Prostate gland (tissue), 2 donors: Measurements from ENCODE around the gene TNFSF4. TPM values are rescaled to one million over a fixed set of nuclear protein-coding genes. Genes with fewer than 3 reads are reported as not detected.
"Not testable (repeated sequence)": the region's sequence is repeated elsewhere in the genome, so short reads cannot be mapped to it uniquely, and the experiment has no call there.

ENCODE experiments used
- DNase-seq: peaks from one replicate; pipeline ENCODE4 v3.0.0-alpha.2; 2019; ENCODE audit warnings: low spot score
- H3K27ac ChIP-seq, 2 donors: fragments of 200-600 bp; sonication (generic); 2 replicates each; pipeline ENCODE4 v1.5.1; 2017 to 2019
- H3K27me3 ChIP-seq: fragments of 200-600 bp; sonication (generic); replicated peaks from 2 replicates; pipeline ENCODE4 v1.5.1; 2019; ENCODE audit not compliant: insufficient read depth
- H3K36me3 ChIP-seq, 2 donors: fragments of 200-600 bp; sonication (generic); 1 replicate in 1 of 2; 2 replicates in 1 of 2; pipeline versions ENCODE4 v1.5.1 to v1.8.1; 2017 to 2019
- H3K4me1 ChIP-seq: fragments of 200-600 bp; sonication (generic); replicated peaks from 2 replicates; pipeline ENCODE4 v1.5.1; 2019
- H3K4me3 ChIP-seq, 2 donors: fragments of 200-600 bp; sonication (generic); 2 replicates each; pipeline ENCODE4 v1.5.1; 2017 to 2019
- H3K9me3 ChIP-seq: fragments of 200-600 bp; sonication (generic); 2 replicates; pipeline ENCODE4 v1.5.1; 2017
- POLR2A ChIP-seq: fragments of 450-650 bp; IDR thresholded peaks from one replicate; pipeline ENCODE4 v1.6.1; 2016; ENCODE audit warnings: antibody characterized with exemption, mild to moderate bottlenecking
- POLR2AphosphoS5 ChIP-seq: sonication (generic); formaldehyde crosslinking; IDR thresholded peaks from one replicate; pipeline ENCODE4 v1.6.1; 2017; ENCODE audit warnings: antibody characterized with exemption
- WGBS: methylation state at CpG from one replicate; pipeline ENCODE4 v1.1.5; 2018; 5-methylcytosine and 5-hydroxymethylcytosine counted together
- intact Hi-C: fragments of 100-400 bp; cut with DNase I; formaldehyde crosslinking; loops from one replicate; pipeline ENCODE4 v1.14.2; 2022
- total RNA-seq, 2 donors: library from RNA; depleted of rRNA; stranded (reverse); fragments of >200 nt; gene quantifications; one replicate each; pipeline ENCODE4 v1.1.0, GENCODE V29; 2016
- TF ChIP-seq, protein P1 (sequence below), 4 experiments: fragments of 200-600 bp in 2 of 4; fragments of 450-650 bp in 2 of 4; sonication (generic) in 2 of 4; IDR thresholded peaks; 1 replicate in 3 of 4; 2 replicates in 1 of 4; pipeline ENCODE4 v1.5.1; 2016 to 2019; ENCODE audit warnings: antibody characterized with exemption in 4 of 4, mild to moderate bottlenecking in 2 of 4, moderate library complexity in 2 of 4

TNFSF4 gene
- total RNA-seq, 2 donors from 2014 or later, result 1.6 to 14.7 TPM

DNA sequence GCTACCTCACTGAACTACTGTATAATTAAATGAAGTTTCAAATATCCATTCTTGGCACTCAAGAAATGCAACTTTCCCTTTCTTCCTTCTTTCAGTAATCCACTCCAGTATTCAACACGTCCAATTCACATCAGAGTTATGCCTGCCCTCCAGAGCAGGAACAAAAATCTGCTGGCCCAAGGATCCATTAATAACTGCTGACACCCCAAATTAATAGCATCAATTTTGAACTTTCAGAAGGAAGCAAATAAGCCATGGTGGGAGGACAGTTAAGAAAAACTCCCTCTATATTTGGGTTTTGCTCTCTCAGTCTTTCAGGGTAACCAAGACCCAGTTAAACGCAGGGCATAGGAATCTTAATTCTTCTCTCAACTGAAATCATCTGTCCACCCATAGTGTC, 31.9 kb upstream of the TNFSF4 start:
- Histone ChIP-seq H3K36me3 (no peaks in the 10 kb centered on the region), H3K9me3 (no peaks in the 10 kb centered on the region), H3K4me1 (no peaks in the 10 kb centered on the region), H3K27me3 (no peaks in the 10 kb centered on the region), H3K27ac (no peak overlapping the region), H3K4me3 (no peak overlapping the region)
- no peak for DNase-seq
- intact Hi-C loops, result no loop called here
- TF ChIP-seq POLR2AphosphoS5, result no peak
- TF ChIP-seq POLR2A, result no peak
- TF ChIP-seq, protein P1, sequence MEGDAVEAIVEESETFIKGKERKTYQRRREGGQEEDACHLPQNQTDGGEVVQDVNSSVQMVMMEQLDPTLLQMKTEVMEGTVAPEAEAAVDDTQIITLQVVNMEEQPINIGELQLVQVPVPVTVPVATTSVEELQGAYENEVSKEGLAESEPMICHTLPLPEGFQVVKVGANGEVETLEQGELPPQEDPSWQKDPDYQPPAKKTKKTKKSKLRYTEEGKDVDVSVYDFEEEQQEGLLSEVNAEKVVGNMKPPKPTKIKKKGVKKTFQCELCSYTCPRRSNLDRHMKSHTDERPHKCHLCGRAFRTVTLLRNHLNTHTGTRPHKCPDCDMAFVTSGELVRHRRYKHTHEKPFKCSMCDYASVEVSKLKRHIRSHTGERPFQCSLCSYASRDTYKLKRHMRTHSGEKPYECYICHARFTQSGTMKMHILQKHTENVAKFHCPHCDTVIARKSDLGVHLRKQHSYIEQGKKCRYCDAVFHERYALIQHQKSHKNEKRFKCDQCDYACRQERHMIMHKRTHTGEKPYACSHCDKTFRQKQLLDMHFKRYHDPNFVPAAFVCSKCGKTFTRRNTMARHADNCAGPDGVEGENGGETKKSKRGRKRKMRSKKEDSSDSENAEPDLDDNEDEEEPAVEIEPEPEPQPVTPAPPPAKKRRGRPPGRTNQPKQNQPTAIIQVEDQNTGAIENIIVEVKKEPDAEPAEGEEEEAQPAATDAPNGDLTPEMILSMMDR (IDR thresholded peaks at IDR 0.05), result no peak
- 85% methylated on average over 2 of the region's 2 CpGs for WGBS

DNA sequence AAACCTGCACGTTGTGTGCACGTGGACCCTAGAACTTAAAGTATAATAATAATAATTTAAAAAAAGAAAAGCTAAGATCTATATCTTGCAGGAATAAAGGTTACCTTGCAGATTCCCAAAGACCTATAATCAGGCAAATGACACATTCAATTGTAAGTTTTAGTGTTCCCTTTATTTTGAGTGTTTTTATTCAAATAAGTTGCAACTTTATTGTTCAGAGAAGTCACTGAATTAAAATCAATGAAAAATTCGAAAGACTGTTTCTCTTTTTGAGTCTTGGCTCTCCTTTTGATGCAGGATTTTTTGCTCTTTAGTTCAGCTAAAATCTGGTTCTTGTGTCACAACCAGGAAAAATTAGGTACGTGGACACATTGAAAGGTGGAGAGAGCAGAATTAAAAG, 27.8 kb upstream of the TNFSF4 start:
- WGBS, result 95% methylated on average over 4 of the region's 4 CpGs
- no peak for DNase-seq
- no peak overlapping the region for H3K27ac ChIP-seq
- no peaks in the 10 kb centered on the region for H3K4me1 ChIP-seq
- intact Hi-C loops, result no loop called here
- H3K36me3 ChIP-seq, result no peaks in the 10 kb centered on the region
- H3K27me3 ChIP-seq, result no peaks in the 10 kb centered on the region
- H3K4me3 ChIP-seq, result no peak overlapping the region
- no peaks in the 10 kb centered on the region for H3K9me3 ChIP-seq
- TF ChIP-seq POLR2A (no peak), POLR2AphosphoS5 (no peak)
- TF ChIP-seq, protein P1 (IDR thresholded peaks at IDR 0.05), result no peak

DNA sequence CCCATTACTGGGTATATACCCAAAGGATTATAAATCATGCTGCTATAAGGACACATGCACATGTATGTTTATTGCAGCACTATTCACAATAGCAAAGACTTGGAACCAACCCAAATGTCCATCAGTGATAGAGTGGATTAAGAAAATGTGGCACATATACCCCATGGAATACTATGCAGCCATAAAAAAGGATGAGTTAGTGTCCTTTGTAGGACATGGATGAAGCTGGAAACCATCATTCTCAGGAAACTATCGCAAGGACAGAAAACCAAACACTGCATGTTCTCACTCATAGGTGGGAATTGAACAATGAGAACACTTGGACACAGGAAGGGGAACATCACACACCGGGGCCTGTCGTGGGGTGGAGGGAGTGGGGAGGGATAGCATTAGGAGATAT, 27.3 kb upstream of the TNFSF4 start:
- H3K27me3 ChIP-seq, DNase-seq, H3K4me1 ChIP-seq, H3K27ac ChIP-seq, H3K36me3 ChIP-seq, H3K9me3 ChIP-seq, intact Hi-C loops, H3K4me3 ChIP-seq: not testable (repeated sequence)
- WGBS, result 95% methylated on average over 3 of the region's 3 CpGs

DNA sequence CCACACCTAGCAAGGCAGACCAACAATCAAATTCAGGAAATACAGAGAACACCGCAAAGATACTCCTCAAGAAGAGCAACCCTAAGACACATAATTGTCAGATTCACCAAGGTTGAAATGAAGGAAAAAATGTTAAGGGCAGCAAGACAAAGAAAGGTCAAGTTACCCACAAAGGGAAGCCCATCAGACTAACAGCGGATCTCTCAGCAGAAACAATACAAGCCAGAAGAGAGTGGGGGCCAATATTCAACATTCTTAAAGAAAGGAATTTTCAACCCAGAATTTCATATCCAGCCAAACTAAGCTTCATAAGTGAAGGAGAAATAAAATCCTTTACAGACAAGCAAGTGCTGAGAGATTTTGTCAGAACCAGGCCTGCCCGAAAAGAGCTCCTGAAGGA, 21.9 kb upstream of the TNFSF4 start:
- DNase-seq, H3K4me3 ChIP-seq, H3K27ac ChIP-seq, intact Hi-C loops, H3K4me1 ChIP-seq, H3K36me3 ChIP-seq, H3K27me3 ChIP-seq, H3K9me3 ChIP-seq: not testable (repeated sequence)
- WGBS, result 98% methylated on average over 3 of the region's 3 CpGs

DNA sequence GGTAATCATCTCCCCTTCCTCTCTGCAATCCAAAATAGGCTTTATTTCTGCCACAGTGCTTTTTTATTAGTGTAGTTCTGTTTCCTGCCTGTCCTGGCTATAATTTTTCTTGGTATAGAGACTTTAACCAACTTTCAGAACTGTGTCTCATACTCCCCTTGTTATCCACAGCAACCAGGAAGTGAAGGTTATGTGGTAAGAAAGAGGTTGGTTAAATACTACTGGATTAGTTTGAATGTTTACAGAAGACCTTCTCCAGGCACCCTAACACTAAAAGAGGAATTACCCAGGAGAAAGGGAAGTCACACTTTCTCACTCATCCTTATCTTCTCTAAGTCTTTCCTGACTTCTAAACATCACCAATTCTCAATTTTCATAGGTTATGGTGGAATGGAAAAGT, 17.8 kb upstream of the TNFSF4 start:
- Histone ChIP-seq H3K36me3 (no peaks in the 10 kb centered on the region), H3K4me1 (no peaks in the 10 kb centered on the region), H3K9me3 (no peaks in the 10 kb centered on the region), H3K4me3 (no peak overlapping the region), H3K27ac (no peak overlapping the region), H3K27me3 (no peaks in the 10 kb centered on the region)
- DNase-seq, result no peak
- TF ChIP-seq POLR2AphosphoS5 (no peak), POLR2A (no peak)
- TF ChIP-seq, protein P1 (IDR thresholded peaks at IDR 0.05), result no peak
- intact Hi-C loops, result no loop called here

- H3K9me3 ChIP-seq, result no peaks in the 10 kb centered on the region
- H3K27ac ChIP-seq, result no peak overlapping the region
- H3K4me3 ChIP-seq, result no peak overlapping the region
- intact Hi-C loops, result no loop called here
- H3K27me3 ChIP-seq, result no peaks in the 10 kb centered on the region
- 88% methylated on average over 3 of the region's 3 CpGs for WGBS
- H3K36me3 ChIP-seq, result no peaks in the 10 kb centered on the region
- TF ChIP-seq POLR2AphosphoS5, result no peak
- no peak for TF ChIP-seq POLR2A
- TF ChIP-seq, protein P1 (IDR thresholded peaks at IDR 0.05), result no peak
- H3K4me1 ChIP-seq, result no peaks in the 10 kb centered on the region
- no peak for DNase-seq
Measured at GRCh38 chr1:173224280-173224892, 17.3 kb upstream of the TNFSF4 start.
